Measurements from ENCODE around the gene HOMER2.
A peak's percentile ranks its signal among the peaks of the same experiment; 100 is the strongest.

The HOMER2 gene

DNA sequence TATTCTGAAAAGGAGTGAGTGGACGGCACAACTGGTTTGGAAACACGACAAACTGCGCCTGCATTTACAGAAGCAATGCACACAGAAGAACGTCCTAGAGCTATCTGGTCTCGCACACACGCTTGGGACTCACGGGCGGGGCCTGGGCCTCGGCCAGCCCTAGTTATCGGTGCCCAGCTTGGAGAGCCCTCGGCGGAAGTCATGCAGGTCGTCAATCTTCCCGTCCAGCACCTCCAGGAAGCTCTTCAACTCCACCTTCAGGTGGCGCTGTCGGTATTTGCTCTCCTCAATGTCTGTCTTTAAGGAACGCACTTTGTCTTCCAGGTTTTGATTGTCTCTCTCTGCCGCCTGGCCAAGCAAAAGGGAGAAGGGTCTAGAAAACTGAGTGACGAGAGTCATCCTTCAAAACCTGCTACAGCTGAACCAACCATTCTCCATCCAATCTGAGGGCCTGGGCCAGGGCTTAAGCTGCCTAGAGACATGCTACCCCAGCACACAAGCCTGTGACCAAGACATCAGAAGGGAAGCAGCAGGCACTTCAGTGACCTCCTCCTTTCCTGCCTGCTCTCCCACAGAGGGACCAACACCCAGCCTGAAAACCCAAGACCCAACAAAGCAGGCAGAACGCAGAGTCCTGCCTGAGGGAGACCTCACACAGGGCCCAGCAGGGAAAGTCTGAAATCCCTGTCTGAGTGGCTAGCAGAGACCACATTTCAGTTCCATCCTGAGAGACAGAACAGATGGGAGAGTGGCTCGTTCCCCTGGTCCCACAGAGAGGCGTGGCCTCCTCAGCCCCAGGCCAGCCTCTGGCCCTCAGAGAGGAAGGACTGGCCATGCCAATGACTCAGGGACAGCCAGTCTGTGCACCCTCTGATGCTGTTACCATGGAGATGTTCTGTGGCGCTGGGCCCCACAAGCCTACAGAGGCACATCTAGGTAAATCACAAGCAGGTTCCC is 102.7 kb downstream of the HOMER2 start:
- H3K27me3 Mint-ChIP-seq = no peaks in the 10 kb centered on the region
- no peak overlapping the region for H3K27ac Mint-ChIP-seq
- no peaks in the 10 kb centered on the region for H3K36me3 Mint-ChIP-seq
- H3K9me3 Mint-ChIP-seq = no peaks in the 10 kb centered on the region
- peak overlapping the region; percentile 13 for H3K4me3 Mint-ChIP-seq
- H3K4me1 Mint-ChIP-seq = peaks cover 21% of the 10 kb centered on the region

DNA sequence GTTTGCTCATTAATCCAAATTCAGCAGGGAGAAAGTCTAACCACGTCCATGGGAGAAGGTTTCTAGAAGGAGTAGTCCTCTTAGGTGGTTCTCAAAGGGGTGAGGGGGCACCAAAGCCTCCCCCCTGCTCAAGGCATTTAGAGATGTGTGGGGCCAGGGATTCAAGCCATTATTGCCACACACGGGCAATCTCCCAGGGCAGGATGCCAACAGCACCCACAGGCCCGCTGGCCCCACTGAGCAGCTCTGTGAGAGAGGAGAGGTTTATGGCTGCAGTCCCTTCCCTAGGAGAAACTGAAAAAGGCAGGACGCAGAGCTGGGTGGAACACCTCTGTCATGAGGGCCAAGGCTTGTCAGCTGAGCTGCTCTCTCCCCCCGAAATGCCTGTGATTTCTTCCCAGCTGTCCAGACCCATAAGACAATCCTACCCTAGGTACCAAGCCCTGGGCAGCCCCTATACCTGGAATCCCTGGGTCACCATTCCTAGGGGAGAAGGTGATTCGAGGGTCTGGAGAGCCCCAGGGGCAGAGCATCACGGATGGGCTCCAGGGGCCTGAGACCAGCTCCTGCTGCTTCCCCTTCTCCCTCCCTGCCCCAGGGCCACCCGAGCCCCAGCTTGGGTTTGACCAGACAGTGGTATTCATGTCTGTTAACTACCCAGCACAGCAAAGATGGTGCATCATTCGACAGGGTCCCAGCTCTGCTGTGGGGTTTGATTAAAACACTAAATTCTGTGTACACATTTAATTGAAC is 104.1 kb downstream of the HOMER2 start:
- Mint-ChIP-seq H3K27ac (no peak overlapping the region), H3K27me3 (no peaks in the 10 kb centered on the region), H3K4me3 (no peak overlapping the region), H3K4me1 (peaks cover 22% of the 10 kb centered on the region), H3K36me3 (no peaks in the 10 kb centered on the region), H3K9me3 (no peaks in the 10 kb centered on the region)

DNA sequence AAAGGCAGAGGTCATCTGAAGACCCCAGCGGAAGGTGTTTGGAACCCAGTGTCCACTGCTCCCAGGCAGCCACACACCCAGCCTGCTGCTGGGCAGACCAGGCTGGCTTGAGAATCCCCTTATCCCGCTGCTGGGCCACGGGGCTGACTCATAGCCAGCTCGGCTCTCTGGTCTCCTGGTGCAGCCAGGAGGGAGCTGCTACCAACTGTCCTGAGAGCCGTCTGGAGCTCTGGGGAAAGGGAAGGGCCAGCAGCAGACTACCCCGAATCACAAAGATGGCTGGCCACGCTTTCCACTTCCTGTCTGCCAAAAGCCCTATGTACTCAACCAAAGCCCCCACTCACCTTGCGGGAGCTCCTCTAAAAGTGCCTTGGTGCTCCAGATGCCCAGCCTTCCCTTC is 104.8 kb downstream of the HOMER2 start:
- Mint-ChIP-seq H3K36me3 (no peaks in the 10 kb centered on the region), H3K4me1 (peaks cover 19% of the 10 kb centered on the region), H3K27ac (no peak overlapping the region), H3K4me3 (no peak overlapping the region), H3K27me3 (no peaks in the 10 kb centered on the region), H3K9me3 (no peaks in the 10 kb centered on the region)

DNA sequence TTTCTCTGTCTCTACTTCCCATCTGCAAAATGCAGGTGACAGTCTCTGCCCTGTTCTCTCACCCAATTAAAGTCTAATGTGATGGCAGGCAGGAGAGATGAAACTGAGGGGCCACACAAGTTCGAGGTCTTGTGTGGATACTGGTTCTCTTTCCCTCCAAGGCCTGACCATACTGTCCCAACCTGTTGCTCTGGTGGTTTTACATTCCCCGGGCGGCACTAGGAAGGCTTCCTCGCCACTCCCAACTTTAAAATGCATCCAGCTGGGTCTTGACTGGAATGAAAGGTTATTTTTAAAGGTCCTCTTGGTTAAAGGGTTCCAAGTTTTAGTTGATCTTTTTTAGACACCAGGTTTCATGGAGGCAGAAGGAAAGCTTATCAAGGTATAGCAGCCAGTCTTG is 105.9 kb downstream of the HOMER2 start:
- Mint-ChIP-seq H3K36me3 (no peaks in the 10 kb centered on the region), H3K27ac (no peak overlapping the region), H3K9me3 (no peaks in the 10 kb centered on the region), H3K27me3 (no peaks in the 10 kb centered on the region), H3K4me3 (no peak overlapping the region), H3K4me1 (peaks cover 19% of the 10 kb centered on the region)

DNA sequence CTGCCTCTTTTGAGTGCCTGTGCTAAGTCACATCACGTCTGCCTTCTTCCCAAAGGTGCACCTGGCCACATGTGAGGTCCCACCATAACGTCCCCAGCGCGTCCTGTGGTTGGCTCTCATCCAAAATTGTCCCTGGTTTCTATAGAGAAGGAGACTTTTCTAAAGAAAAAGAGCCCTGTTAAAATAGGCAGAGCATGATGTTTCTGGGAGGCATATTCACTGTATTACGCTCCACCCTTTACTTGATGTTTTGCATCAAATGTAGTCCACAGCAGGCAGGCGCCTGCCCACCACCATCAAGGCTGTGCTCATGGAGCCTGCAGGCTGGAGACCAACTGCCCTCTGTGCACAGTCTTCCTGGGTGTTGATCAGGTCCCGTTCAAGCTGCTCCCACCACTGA is 106.8 kb downstream of the HOMER2 start:
- Mint-ChIP-seq H3K4me3 (no peak overlapping the region), H3K27ac (no peak overlapping the region), H3K36me3 (no peaks in the 10 kb centered on the region), H3K27me3 (no peaks in the 10 kb centered on the region), H3K4me1 (peaks cover 19% of the 10 kb centered on the region), H3K9me3 (no peaks in the 10 kb centered on the region)

DNA sequence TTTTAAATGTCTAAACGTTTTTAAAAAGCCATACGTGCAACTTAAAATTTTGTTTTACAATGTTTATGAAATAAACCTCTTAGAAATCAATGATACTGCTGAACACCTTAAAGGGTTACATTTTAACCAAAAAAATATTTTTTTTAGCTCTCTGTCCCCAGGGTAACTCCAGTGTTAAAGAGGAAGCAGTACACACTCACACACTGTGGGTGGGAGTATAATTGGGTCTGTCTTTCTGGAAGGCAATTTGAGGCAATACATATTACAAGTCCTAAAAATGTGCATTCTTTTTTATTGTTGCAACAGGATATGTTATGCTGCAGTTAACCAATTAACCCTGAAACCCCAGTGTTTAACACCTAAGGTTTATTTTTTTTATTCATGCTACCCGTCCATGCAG is 109.0 kb downstream of the HOMER2 start:
- Mint-ChIP-seq H3K4me1 (peaks cover 8% of the 10 kb centered on the region), H3K27me3 (no peaks in the 10 kb centered on the region), H3K27ac (no peak overlapping the region), H3K36me3 (no peaks in the 10 kb centered on the region), H3K9me3 (no peaks in the 10 kb centered on the region), H3K4me3 (no peak overlapping the region)

DNA sequence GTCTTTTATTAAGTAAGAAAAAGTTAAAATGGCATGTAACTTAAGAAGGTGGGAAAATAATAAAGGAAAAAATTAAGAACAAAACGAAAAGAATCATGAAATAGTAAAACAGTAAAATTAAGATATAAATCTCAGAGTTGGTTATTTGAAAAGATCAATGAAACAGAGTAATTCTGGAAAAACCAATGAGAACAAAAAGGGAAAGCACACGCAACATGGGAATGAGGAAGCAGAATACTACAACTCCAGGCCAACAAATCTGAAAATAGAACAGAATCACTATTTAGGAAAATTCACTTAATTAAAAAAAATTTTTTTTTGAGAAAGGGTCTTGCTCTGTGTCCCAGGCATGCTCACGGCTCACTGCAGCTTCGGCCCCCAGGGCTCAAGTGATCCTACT is 112.4 kb downstream of the HOMER2 start:
- Mint-ChIP-seq H3K9me3 (peaks cover 4% of the 10 kb centered on the region), H3K27ac (no peak overlapping the region), H3K4me1 (peaks cover 7% of the 10 kb centered on the region), H3K27me3 (no peaks in the 10 kb centered on the region), H3K36me3 (peaks cover 23% of the 10 kb centered on the region), H3K4me3 (no peak overlapping the region)

DNA sequence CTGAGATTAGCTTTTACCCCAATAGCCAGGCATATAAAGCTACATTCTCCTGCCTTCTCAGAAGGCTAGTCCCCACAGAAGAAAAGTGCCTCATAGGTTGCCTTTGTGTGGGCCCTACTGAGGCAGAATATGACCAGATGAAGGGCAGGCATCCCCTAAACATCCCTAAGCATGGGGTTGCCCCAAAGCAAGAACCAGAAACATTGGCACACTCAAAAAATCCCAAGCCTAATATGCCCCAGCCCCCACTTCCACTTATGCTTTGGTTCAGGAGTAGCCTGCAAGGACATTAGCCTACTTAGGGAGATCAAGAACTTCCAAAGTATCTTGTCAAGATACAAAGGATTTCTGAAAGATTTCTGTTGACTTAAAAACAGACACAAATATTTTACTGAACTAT is 113.4 kb downstream of the HOMER2 start:
- Mint-ChIP-seq H3K27me3 (no peaks in the 10 kb centered on the region), H3K4me1 (no peaks in the 10 kb centered on the region), H3K36me3 (peaks cover 25% of the 10 kb centered on the region), H3K9me3 (peaks cover 4% of the 10 kb centered on the region), H3K4me3 (no peak overlapping the region), H3K27ac (no peak overlapping the region)

DNA sequence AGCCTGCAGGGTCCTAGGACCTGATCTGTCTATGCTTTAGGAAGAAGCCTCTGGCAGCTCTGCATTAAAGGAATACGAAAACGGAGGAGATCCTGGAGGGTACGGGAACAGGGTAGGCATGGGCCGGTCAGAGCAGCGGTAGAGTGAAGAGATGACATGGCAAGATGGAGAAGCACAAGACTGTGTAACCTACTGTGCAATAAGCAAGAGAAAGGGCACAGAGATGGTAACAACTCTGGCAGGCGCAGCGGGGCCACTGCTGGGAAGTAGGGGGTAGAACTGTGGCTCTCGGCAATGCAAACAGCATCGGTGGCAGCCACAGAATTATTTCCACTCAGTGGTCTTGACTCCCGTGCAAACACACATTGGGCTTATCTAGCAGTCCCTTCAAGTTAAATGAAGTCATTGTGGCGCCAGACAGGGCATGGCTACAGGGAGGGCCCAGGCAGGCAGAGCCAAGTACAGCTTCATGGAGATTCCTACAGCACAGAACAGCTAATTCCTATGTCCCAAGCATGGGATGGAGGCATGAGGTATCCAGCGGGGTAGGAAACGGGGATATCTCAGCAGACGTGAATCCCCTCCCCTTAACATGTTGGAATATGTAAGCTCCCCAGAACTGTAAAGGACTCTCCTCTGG is 114.3 kb downstream of the HOMER2 start:
- Mint-ChIP-seq H3K27ac (peak overlapping the region; percentile 72), H3K27me3 (no peaks in the 10 kb centered on the region), H3K4me3 (no peak overlapping the region), H3K36me3 (peaks cover 28% of the 10 kb centered on the region), H3K4me1 (peaks cover 1% of the 10 kb centered on the region), H3K9me3 (peaks cover 4% of the 10 kb centered on the region)

DNA sequence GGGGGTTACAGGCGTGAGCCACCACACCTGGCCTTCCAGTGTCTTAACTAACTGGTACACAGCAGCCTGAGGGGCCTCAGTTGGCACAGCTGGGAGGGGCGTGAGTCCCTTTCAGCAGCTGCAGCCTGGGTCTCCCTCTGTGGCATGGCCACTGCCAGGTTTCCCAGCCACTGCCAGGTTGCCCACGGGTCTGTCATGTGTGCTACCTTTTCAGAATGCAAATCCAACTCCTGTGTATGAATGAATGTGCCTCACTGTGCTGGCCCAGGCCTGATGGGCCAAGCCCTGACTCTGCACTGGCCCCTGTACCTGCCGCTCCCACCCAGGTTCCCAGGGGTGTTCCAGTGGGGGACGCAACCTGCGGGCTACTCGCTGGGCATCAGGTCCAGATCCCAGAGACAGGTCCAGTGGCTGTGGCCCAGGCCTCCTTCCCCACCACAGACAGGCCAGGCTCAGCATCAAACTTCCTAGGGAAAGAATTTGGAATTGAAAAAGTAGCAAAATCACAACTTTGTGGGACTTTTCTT is 117.1 kb downstream of the HOMER2 start:
- Mint-ChIP-seq H3K36me3 (peaks cover 46% of the 10 kb centered on the region), H3K9me3 (peaks cover 4% of the 10 kb centered on the region), H3K4me1 (peaks cover 25% of the 10 kb centered on the region), H3K27me3 (no peaks in the 10 kb centered on the region), H3K27ac (no peak overlapping the region), H3K4me3 (no peak overlapping the region)

DNA sequence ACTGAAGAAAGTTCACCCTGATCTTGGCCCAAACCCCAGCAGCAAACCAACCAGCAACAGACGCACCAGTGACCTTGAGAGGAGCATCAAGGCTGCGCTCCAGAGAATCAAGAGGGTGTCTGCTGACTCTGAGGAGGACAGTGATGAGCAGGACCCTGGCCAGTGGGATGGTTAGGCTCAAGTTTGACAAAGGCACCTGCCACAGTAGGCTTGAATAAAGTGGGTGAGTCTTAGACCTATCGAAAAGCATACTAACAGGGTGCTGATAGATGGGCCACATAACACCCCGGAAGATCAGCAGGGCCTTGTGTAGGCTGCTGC is 119.2 kb downstream of the HOMER2 start:
- H3K4me3 Mint-ChIP-seq = no peak overlapping the region
- H3K27me3 Mint-ChIP-seq = no peaks in the 10 kb centered on the region
- H3K4me1 Mint-ChIP-seq = peaks cover 25% of the 10 kb centered on the region
- H3K9me3 Mint-ChIP-seq = peaks cover 4% of the 10 kb centered on the region
- no peak overlapping the region for H3K27ac Mint-ChIP-seq
- H3K36me3 Mint-ChIP-seq = peaks cover 52% of the 10 kb centered on the region

DNA sequence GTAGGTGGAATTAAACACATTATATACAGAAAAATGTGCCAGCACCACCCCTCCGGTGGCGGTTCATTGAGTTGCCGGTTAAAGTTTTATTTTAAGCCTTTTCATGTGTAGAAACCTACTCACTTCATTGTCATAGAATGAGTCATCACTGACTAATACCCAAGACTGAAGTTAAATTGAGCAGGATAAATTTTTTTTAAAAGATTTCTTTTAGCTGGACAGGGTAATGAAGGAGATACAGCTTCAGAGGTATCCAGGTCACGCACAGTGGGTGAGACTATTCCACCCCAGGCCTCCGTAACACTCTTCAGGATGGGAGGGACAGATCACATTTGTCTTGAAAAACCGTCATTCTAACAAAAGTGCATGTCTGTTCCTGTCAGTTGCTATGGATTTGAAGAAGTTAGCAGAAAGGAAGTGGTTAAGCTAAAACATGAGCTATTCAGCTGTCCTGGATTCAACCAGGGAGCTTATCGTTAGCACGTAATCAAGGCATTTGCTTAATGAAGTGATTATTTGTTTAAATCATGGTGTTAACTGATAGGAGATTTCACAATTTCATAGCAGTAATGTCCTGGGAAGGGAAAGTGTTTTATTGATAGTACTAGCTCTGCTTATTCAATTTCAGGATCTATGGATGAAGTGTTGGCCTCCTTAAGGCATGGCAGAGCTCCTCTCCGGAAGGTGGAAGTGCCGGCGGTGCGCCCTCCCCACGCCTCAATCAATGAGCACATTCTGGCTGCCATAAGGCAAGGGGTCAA is 119.7 kb downstream of the HOMER2 start:
- Mint-ChIP-seq H3K27me3 (no peaks in the 10 kb centered on the region), H3K4me3 (peak overlapping the region; percentile 66), H3K27ac (peak overlapping the region; percentile 59), H3K4me1 (peaks cover 28% of the 10 kb centered on the region), H3K36me3 (peaks cover 51% of the 10 kb centered on the region), H3K9me3 (no peaks in the 10 kb centered on the region)

DNA sequence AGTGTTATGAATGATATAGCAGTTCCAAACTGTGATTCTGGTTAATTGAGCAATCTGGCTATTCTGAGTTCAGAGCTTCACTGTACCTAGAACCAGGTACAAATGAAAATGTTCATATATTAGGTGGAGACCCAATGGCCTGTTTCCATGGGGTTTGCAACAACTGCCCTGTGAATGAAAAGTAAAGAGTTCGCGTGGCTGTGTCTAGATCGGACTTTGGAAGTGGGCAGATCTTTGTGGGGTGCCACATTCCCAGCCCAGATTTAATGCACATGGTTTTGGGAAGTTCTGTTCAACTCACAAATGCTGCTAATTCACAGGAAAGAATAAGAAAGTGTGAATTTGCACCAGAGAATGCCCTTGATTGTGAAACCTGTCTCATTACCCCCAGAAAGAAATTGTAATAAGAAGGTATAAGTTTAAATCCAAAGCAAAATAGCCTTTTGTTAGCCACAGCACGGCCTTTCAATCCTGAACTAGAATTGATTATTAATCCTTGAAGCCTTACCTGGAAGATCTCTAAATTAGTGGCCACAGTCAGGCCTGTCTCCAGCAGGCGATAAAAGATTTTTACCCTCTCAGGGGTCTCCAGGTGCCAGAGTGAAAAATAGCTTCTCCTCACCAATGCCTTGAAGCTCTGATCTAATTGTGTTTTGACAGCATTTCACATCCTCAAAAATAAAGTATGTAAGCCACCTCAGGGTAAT is 120.5 kb downstream of the HOMER2 start:
- Mint-ChIP-seq H3K4me1 (peaks cover 28% of the 10 kb centered on the region), H3K9me3 (no peaks in the 10 kb centered on the region), H3K36me3 (peaks cover 45% of the 10 kb centered on the region), H3K4me3 (peak overlapping the region; percentile 66), H3K27ac (peak overlapping the region; percentile 59), H3K27me3 (no peaks in the 10 kb centered on the region)

DNA sequence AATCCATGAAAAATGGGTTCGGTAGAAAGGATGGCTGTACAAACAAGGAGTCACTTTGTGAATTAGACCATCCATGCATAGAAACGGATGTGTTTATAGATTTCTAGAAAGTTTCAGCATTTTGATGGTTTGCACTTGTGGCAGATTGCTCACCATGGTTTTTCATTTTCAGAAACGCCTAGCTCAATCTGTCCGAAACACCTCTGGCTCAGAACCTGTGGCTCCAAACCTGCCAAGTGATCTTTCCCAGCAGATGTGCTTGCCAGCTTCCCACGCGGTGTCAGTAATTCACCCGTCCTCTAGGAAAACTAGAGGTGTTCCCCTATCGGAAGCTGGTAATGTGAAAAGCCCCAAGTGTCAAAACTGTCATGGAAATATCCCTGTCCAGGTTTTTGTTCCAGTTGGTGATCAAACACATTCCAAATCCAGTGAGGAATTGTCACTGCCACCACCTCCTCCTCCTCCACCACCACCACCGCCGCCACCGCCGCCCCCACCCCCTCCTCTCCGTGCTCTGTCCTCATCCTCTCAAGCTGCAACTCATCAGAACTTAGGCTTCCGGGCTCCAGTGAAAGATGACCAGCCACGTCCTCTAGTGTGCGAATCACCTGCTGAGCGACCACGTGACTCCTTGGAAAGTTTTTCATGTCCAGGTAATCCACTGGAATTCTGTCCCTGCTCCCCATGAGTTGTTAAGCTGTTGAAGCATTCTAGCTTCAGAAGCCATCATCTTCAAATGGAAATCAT is 121.9 kb downstream of the HOMER2 start:
- H3K4me1 Mint-ChIP-seq = peaks cover 28% of the 10 kb centered on the region
- no peak overlapping the region for H3K4me3 Mint-ChIP-seq
- no peak overlapping the region for H3K27ac Mint-ChIP-seq
- H3K36me3 Mint-ChIP-seq = peaks cover 36% of the 10 kb centered on the region
- H3K27me3 Mint-ChIP-seq = no peaks in the 10 kb centered on the region
- no peaks in the 10 kb centered on the region for H3K9me3 Mint-ChIP-seq
